Stimulated activated CD8-positive, alpha-beta memory T cell treated with anti-CD3 and anti-CD28 coated beads, Interleukin-7, amount 100 ng/mL, for 4 hours (primary cell): Measurements from ENCODE around the gene FTCD.
"Not testable (repeated sequence)": the region's sequence is repeated elsewhere in the genome, so short reads cannot be mapped to it uniquely, and the experiment has no call there.

Experiments
- DNase-seq, 2 donors: peaks; one replicate each; pipeline ENCODE4 v3.0.0-alpha.2; 2020; ENCODE audit warnings: low read depth in 2 of 2

FTCD gene

DNA sequence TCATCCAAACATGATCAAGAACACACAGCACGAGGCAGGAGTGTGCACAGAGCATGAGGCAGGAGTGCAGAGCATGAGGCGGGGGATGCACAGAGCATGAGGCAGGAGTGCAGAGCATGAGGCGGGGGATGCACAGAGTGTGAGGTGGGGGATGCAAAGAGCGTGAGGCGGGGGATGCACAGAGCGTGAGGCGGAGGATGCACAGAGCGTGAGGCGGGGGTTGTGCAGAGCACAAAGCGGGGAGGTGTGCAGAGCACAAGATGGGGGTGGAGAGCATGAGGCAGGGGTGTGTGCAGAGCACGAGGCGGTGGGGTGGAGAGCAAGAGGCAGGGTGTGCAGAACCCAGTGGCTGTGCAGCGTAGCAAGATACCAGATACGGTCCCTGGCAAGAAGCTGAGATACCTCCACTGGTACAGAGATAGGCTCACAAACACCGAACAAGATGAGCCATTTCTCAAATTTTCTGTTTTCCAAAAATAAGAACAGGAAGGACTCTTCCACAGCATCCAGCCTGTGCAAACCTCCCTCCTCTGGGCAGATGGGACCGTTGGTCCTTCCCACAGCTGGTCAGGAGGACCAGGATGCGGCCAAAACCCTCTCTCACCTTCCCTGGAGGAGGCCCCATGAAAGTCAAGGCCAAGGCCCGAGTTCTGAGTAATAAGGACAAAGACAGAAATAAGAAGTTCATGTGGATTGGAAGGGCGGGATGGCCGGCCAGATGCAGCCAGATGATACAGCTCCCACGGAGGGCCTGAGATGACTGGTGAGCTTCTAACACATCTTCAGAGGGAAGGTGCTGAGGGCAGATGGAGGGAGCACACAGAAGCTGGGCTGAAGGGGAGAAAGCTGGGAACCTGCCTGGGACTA is 16.9 kb upstream of the FTCD start:
- DNase-seq: no peak

DNA sequence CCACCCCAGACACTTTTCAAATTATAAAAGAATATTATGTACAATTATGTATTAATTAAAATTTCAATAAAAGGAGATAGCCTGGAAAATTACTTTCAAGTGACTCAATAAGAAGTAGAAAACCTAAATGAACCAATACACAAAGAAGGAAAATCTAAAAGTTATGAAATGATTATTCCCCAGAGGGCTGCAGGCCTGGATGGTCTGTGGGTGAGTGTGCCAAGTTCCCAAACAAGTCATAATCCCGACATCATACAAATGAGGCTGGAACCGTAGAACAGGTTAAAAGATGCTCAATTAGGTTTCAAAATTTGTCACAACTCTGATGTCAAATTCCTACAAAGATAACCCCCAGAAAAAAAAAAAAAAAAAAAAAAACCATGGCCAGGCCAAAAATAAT is 16.2 kb upstream of the FTCD start:
- no peak for DNase-seq

DNA sequence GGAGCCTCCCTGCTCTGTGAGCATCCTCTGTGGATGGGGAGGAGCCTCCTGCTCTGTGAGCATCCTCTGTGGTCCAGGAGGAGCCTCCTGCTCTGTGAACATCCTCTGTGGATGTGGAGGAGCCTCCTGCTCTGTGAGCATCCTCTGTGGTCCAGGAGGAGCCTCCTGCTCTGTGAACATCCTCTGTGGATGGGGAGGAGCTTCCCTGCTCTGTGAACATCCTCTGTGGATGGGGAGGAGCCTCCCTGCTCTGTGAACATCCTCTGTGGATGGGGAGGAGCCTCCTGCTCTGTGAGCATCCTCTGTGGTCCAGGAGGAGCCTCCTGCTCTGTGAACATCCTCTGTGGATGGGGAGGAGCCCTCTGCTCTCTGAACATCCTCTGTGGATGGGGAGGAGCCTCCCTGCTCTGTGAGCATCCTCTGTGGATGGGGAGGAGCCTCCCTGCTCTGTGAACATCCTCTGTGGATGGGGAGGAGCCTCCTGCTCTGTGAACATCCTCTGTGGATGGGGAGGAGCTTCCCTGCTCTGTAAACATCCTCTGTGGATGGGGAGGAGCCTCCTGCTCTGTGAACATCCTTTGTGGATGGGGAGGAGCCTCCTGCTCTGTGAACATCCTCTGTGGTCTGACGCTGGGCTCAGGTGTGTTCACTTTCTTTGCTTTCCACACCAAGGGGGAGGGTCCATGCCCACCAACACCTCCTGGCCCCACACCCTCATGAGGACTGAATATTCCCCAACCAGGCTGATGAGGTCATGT is 15.2 kb upstream of the FTCD start:
- DNase-seq: not testable (repeated sequence)

DNA sequence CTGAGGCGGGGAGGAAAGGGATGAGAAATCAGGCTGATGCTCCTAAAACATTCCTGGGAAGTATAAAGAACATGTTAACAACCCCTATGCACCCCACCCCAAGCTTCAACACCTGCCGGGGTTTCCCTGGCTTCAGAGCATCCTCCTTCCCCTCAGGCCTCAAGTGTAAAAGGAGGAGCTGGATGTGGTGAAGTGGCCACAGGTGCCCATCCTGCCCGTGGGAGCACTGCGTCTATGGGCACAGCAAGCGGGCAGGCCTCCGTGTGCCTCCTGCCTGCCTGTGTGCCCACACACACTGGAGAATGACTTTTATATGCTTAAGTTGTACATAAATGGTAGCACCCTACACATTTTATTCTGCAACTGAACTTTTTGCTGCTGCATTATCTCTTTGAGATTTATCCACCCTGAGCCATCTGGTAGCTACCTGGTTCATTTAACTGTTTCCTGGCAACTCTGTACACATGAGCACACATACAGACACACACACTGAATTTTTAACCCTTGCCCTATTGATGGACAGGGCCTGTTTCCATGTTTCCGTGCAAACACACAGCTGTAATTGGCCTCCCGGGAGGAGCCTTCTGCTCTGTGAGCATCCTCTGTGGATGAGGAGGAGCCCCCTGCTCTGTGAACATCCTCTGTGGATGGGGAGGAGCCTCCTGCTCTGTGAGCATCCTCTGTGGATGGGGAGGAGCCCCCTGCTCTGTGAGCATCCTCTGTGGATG is 13.4 kb upstream of the FTCD start:
- no peak for DNase-seq

DNA sequence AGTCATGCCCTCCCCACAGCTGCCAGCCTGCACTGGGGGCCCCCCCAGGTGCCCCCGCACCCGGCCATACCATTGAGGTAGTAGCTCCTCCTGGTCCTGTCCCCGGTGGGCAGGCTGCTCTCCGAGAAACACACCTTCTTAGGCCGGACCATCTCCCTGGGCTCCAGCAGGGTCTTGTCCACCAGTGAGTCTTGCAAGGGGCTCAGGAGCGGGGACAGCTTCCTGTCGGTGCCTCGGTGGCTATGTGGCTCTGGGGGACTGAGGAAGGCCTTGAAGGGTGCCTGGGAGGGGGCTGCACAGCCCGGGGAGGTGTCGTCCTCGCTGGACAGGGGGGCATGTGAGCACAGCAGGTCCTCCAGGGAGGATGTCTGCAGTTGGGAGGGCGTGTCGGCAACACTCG is 12.9 kb upstream of the FTCD start:
- no peak for DNase-seq

DNA sequence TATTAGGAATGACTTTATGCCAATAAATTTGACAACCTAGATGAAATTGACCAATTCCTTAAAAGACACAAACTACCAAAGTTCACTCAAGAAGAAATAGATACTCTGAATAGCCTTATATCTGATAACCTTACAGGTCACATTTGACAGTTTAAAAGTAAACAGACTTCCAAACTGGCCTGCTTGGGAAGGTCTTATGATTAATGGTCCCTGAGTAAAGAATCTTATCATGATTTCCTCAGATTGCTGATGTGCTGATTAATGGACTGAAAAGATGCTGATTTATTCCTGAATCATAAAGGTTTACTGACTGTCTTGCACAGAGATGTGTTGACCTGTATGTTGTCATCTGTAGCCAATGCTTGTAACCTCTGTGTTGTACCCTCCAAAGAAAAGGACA is 9.7 kb upstream of the FTCD start:
- DNase-seq: no peak

DNA sequence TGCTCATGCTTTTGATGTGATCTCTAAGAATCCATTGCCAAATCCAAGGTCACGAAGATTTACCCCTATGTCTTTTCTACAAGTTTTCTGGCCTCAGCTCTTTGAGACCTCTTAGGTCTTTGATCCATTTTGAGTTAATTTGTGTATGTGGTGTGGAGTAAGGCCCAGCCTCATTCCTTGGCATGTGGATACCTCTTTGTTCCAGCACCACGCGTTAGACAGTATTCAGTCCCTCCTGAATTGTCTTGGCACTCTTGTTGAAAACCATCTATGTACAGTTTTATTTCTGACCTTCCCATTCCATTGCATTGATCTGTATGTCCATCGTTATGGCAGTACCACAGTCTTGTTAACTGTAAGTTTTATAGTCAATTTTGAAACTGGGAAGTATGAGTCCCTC is 8.0 kb upstream of the FTCD start:
- DNase-seq: no peak

DNA sequence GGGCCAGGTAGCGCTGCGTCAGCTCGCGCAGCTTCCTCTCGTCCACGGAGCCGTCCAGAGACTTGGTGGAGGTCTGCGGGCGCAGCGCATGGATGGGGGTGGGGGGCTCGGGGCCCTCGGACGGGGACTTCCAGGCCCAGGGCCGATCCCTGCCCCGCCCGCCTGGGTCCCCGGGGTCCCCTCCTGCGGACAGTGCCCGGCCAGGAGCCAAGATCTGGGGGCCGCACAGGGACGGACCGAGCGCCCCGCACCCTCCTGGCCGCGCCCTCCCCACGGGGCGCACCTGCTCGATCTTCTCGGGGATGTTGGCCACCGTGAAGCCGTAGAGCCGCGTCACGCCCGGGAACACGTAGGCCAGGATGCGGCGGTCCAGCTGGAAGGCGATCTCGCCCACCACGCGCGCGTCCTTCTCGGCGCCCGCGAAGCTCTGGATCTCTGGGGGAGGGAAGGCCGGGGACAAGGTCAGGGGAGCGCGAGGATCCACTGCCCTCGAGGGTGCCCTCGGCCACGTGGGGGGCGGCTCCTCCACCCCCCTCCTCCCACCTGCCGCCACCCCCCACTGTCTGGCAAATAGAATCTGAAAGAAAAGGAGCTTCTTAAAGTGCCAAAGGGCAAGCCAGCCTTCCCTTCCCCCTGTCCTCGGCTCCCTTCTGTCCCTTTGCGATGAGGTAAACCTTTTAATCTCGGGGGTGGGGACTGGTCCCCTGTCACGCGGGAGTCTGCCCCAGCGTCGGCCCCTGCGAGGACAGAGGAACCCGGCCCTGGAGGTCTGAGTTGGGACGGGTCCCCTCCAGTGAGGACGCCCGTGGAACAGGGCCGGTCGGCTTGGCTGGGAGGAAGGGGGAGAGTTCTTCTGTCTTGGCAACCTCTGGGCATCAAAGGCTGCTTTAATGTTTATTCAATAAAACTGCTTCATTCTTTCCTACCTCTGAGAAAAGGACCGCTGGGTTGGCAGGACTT is 6.5 kb upstream of the FTCD start:
- DNase-seq: no peak

DNA sequence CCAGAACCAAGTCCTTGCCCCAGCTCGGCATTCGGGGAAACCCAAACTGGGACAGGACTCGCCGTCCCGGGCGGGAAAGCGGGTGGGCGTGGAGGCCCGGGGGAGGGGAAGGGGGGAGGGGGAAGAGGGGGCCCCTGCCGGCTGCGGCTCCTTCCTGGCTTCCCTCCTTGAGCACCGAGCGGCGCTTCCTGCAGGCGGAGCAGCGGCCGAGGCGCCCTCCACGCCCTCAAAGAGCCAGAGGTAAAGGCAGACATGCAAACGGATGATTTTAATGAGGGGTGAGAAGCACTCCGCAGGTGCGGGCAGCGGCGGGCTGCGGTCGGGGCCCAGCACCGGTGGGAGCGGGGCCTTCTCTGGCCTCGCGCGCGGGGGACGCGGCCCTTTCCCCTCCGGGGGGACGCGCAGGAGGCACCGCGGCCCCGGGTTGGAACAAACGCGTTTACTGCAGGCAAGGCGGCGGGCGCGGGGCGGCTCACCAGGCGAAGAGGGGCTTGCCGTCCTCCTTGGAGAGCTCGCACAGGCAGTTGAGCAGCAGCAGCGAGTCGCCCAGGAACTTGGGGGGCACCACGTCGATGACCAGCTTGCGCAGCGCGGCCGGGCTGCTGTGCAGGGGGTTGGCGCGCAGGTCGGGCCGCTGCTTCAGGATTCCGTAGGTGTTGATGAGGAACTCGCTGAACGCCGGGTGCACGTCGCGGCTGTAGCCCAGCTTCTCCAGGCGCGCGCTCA is 5.7 kb upstream of the FTCD start:
- no peak for DNase-seq

DNA sequence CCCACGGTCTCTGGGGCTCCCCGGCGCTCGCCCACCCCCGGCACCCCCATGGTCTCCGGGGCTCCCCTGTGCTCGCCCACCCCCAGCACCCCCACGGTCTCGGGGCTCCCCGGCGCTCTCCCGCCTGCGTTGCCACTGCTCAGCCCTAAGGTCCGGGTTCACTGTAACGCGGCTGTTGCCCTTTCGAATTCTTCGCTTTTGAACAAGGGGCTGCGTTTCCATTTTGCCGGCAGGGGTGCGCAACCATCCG is 5.2 kb upstream of the FTCD start:
- DNase-seq: no peak

DNA sequence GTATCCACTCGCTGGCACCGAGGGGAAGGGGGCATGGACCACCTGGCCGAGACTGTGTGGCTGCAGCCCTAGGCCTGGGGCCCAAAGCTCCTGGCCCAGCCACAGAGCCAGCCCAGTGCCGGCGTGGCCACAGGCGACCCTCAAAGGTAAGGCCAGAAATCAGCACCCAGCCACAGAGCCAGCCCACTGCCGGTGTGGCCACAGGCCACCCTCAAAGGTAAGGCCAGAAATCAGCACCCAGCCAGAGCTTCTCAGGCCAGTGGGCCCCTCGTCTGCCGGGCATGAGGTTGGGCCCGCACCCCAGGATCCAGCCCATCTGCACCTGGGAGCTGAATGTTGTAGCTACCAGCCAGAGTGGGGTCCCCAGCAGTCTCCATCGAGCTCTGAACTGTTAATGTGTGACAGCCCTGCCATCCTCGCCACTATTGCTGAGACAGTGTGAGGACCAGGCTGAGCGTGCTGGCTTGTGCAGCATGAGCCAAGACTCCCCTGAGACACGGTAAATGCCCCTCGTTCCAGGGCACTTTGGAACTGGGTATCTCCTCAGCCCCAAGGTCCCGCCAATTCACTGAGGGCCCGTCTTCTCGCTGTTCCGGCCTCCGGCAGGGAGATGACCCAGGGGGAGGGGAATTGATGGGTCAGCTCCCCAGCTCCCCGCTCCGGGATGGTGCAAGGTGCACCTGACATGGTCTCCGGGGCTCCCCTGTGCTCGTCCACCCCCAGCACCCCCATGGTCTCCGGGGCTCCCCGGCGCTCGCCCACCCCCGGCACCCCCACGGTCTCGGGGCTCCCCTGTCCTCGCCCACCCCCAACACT is 4.7 kb upstream of the FTCD start:
- no peak for DNase-seq

DNA sequence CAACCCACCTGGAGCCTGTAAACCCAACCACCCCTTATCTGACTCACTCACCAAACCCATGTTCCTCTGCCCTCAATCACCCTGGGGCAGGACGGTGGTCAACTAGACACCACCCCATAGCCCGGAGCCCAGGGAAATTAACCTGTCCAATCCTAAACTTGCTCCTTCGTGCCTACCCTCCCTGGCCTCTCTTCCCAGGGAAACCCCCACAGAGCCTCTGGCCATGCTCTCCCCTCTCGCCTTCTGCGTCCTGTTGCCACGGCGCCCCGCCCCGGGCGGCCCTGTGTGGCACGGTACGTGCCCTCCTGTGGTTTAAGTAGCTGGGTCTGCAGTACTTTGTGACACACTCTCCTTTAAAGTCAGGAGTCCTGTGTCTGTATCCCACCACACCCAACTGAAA is 4.0 kb upstream of the FTCD start:
- no peak for DNase-seq

DNA sequence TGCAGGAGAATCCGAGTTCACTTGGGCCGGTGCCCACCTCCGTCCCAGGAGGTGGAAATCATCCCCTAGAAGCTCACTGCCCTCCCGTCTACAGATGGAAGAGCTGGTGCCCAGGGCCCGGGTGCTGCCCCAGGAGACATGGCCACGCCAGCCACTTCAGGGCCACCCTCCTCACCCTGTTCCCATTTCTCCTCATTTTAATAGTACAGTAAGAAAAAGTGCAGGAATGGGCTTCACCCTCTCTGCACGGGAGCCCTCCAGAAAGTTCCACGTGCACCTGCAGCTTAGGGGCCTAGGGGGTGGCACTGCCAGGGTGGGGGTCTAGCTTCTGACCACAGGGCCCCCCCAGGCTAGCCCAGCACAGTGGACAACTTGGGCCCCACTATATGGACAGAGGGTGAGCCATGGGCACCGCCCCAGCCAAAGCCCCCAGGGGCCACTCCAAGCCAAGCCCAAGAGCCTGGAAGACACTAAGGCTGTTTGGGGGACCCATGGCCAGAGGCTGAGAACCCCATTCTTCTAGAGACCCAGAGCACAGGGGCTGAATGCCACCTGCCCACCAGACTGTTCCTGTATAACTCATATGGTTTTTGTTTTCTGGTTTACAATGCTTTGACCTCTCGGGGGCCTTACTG is 3.4 kb upstream of the FTCD start:
- DNase-seq: no peak

DNA sequence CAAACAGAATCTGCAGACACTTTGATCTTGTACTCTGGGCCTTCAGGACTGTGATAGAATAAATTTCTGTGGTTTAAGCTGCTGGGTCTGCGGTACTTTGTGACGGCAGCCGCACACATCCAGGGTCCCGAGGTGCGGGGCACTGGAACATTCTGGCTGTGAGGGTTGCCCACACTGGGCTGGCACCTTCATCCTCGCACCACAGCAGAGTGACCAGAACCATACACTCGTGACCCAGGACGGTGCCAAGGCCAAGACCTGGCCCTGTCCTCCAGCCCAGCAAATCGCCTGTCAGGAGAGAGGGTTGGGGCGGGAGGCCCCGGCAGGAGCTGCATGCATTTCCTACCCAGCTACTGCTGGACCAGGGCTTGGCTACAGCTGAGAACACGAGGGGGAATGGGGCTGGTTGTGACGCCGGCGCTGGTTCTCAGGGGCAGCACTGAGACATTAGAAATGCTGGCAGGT is 2.6 kb upstream of the FTCD start:
- no peak for DNase-seq

DNA sequence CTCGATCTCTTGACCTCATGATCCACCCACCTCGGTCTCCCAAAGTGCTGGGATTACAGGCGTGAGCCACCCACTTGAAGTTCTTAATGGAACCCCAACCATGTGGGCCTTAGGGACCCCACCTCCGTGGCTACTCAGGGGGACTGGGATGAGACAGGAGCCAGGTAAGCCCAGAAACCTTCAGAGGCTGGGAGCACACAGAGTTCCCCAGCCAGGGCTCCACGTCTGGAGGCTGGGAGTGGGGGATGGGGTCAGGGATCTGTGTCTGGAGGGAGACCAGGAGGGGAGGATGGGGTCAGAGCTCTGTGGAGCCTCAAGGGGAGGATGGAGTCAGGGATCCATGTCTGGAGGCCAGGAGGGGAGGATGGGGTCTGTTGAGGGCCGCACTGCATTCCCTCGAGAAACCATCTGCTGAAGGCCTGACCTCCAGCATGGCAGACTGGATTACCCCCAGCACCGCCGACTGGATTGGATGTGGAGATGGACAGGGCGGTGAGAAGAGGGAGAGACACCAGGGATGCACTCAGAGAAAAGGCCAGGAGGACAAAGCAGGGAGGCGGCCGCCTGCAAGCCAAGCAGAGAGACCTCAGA is 2.1 kb upstream of the FTCD start:
- no peak for DNase-seq

DNA sequence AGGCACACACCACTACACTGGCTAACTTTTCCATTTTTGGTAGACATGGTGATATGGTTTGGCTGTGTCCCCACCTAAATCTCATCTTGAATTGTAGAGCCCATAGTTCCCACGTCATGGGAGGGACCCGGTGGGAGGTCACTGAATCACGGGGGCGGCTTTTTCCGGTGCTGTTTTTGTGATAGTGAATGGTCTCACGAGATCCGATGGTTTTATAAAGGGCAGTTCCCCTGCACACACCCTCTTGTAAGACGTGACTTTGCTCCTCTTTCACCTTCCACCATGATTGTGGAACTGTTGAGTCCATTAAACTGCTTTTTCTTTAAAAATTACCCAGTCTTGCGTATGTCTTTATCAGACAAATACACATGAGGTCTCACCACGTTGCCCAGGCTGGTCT is 1.3 kb upstream of the FTCD start:
- no peak for DNase-seq

DNA sequence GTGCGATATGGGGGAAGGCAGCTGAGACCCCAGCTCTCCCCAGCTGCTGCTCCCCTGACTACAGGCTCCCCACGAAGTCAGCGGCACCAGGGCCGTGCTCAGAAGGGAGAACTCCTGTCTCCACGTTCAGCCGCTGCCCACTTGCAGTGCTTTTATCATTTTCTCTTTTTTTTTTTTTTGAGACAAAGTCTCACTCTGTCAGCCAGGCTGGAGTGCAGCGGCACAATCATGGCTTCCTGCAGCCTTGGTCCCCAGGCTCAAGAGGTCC is 933 bp upstream of the FTCD start:
- DNase-seq: no peak

DNA sequence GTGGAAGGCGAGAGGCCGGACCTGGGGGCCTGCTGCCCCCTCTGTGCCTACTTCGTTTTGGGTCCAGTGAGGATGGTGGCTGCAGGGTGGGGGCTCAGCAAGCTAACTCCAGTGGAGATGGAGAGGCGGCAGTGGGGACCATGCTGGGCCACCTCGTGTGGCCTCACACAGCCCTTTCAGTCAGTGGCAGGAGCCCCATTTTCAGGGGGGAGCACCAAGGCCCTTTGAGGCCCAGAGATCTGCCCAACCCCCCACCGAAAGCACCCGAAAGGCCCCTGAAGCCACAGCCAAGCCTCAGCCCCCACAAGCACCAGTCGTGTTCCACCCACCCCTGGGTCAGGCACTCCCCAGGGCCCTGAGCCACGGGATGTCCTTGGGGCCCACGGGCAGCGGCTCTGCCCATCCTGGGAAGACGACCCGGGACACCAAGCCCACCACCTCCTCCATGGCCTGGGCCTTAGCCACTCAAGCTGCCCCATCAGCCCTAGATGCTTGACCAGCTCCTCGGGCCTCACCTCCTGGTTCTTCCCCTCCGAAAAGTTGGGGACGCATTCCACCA is 345 bp downstream of the FTCD start:
- DNase-seq: no peak
